Small intestine (tissue), 7 donors: ENCODE results near the gene GUCY1A2. TPM values are rescaled to one million over a fixed set of nuclear protein-coding genes. Genes with fewer than 3 reads are reported as not detected.

Experiments
- DNase-seq, 2 donors: peaks; one replicate each; pipeline versions ENCODE4 v3.0.0 to v3.0.0-alpha.2; 2013
- FAIRE-seq: peaks from 2 replicates; lab custom pipeline; 2012; peaks lifted over from hg19 to GRCh38; lab: Jason Lieb, UNC
- H3K27ac ChIP-seq, 3 donors: one replicate each; pipeline ENCODE4 v1.5.1; 2013; ENCODE audit warnings: low read length in 2 of 3, mild to moderate bottlenecking in 2 of 3, control low read depth in 1 of 3, inconsistent platforms in 1 of 3, low read depth in 1 of 3, moderate library complexity in 1 of 3
- H3K27me3 ChIP-seq, 3 donors: one replicate each; pipeline ENCODE4 v1.6.1; 2013; ENCODE audit warnings: low read length in 3 of 3, inconsistent platforms in 1 of 3; ENCODE audit not compliant: control insufficient read depth in 3 of 3, insufficient read depth in 3 of 3
- H3K36me3 ChIP-seq, 3 donors: one replicate each; pipeline ENCODE4 v1.6.1; 2013; ENCODE audit warnings: low read length in 3 of 3, inconsistent platforms in 1 of 3, low read depth in 1 of 3, mild to moderate bottlenecking in 1 of 3, moderate library complexity in 1 of 3; ENCODE audit not compliant: control insufficient read depth in 3 of 3, insufficient read depth in 2 of 3
- H3K4me1 ChIP-seq, 3 donors: one replicate each; pipeline ENCODE4 v1.6.1; 2013; ENCODE audit warnings: low read length in 2 of 3, inconsistent platforms in 1 of 3, low read depth in 1 of 3, mild to moderate bottlenecking in 1 of 3, moderate library complexity in 1 of 3; ENCODE audit not compliant: control insufficient read depth in 3 of 3, insufficient read depth in 2 of 3
- H3K4me3 ChIP-seq, 3 donors: one replicate each; pipeline ENCODE4 v1.5.1; 2013; ENCODE audit warnings: low read length in 3 of 3, control low read depth in 1 of 3, inconsistent platforms in 1 of 3, low read depth in 1 of 3, mild to moderate bottlenecking in 1 of 3, moderate library complexity in 1 of 3
- H3K9me3 ChIP-seq, 2 donors: one replicate each; pipeline ENCODE4 v1.6.1; 2013; ENCODE audit warnings: low read depth in 1 of 2, low read length in 1 of 2; ENCODE audit not compliant: control insufficient read depth in 2 of 2, insufficient read depth in 1 of 2
- WGBS, 3 donors: extraction: QIAGEN DNeasy Blood & Tissue Kit; methylation state at CpG; one replicate each; pipeline ENCODE4 v1.1.7; 2013; 5-methylcytosine and 5-hydroxymethylcytosine counted together
- polyA plus RNA-seq, 4 donors: library from polyadenylated mRNA; stranded (reverse) in 3 of 4; unstranded in 1 of 4; fragments of 200-250 nt in 3 of 4; fragments of 120-200 nt in 1 of 4; gene quantifications; one replicate each; pipeline versions ENCODE4 v1.2.1 to v1.2.3, GENCODE V29; 2013
- donor health status: healthy with polysubstance abuse.
- donor health status: control.
- donor health status: control.
- donor health status: Bipolar disorder and iron deficiency.
- donor health status: healthy.

Gene GUCY1A2
- polyA plus RNA-seq, 4 donors: under 0.01 to 1.4 (median 1.0) TPM; not detected in 1

DNA sequence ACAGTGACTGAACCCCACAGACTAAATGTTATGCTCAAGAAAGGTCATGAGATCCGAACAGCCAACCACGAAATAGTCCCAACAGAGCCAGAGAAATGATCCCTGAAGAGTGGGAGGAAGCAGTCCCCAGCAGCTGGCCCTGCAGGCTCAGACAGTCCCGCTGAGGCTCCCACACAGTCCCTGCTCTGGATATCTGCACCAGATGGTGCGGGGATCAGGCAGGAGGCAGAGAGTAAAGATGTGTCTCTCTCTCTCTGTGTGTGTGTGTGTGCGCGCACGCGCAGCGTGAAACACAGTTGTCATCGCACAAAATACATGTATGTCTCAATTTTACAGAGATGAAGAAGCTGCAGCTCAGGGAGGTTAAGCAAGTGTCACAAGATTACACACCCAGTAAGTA, 27.9 kb downstream of the GUCY1A2 start:
- H3K4me1 ChIP-seq: no peaks in the 10 kb centered on the region
- DNase-seq (no peak), FAIRE-seq (no peak)
- no peaks in the 10 kb centered on the region for H3K9me3 ChIP-seq
- WGBS, 3 donors: 84 to 92% (median 86%) methylated on average over 10 of the region's 10 CpGs
- H3K27me3 ChIP-seq: no peaks in the 10 kb centered on the region
- H3K27ac ChIP-seq: no peak overlapping the region
- no peak overlapping the region for H3K4me3 ChIP-seq
- no peaks in the 10 kb centered on the region for H3K36me3 ChIP-seq

GRCh38 chr11:106989078-106989455, 29.2 kb downstream of the GUCY1A2 start:
- Histone ChIP-seq H3K4me1 (no peaks in the 10 kb centered on the region), H3K27me3 (no peaks in the 10 kb centered on the region), H3K27ac (no peak overlapping the region), H3K9me3 (no peaks in the 10 kb centered on the region), H3K36me3 (no peaks in the 10 kb centered on the region), H3K4me3 (no peak overlapping the region)
- no peak for DNase-seq
- FAIRE-seq: no peak
- 90 to 95% (median 92%) methylated on average over 1 of the region's 1 CpG for WGBS, 3 donors

DNA sequence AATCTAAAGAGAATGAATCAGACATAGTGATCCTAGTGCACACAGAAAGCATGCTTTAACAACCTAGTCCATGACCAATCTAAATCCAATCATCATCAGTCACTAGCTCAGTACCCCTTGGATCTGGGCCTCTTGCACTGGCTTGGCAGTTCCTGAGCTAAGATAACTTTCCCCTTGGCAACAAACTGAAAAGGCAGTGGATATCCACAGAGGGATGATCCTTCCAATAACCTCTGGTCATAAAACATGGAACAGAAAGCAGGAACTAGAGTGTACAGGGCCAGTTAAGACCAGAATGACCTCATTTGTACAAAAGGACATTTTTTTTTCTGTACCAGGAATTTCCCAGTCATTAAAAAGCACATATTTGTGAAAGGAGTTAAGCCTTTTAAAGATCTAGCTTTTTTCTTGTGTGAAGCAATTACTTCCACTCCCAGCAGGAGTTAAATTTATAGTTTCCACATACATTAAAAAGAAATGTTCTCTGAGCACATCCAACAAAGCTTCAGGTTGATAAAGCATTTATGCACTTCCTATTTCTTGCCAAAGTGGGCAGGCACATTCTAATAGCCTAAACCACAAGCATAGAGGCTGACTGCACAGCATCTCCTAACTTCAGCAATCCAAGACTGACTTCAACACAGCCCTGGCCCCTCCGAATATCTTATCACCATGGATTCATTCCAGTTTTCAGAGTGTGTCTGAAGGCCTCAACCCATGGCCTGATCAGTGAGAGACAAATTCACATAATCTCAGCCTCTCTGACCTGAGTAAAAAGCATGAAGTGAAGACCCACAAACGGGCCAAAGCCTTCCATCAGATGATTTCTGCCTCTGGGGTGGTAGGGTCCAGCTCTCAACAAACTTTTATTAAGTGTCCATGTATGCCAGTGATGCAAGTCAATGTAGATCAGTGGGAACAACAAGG, 29.9 kb downstream of the GUCY1A2 start:
- Histone ChIP-seq H3K27me3 (no peaks in the 10 kb centered on the region), H3K4me1 (no peaks in the 10 kb centered on the region), H3K27ac (no peak overlapping the region), H3K36me3 (no peaks in the 10 kb centered on the region), H3K9me3 (no peaks in the 10 kb centered on the region), H3K4me3 (no peak overlapping the region)
- DNase-seq (peak in 1 of 2 donors; percentile 6), FAIRE-seq (no peak)
- 40 to 57% (median 52%) methylated on average over 2 of the region's 2 CpGs for whole genome bisulfite sequencing, 3 donors

GRCh38 chr11:106986673-106987072, 31.6 kb downstream of the GUCY1A2 start:
- H3K4me3 ChIP-seq: no peak overlapping the region
- no peaks in the 10 kb centered on the region for H3K4me1 ChIP-seq
- 78 to 86% (median 84%) methylated on average over 2 of the region's 2 CpGs for WGBS, 3 donors
- H3K27ac ChIP-seq: no peak overlapping the region
- no peaks in the 10 kb centered on the region for H3K9me3 ChIP-seq
- H3K27me3 ChIP-seq: no peaks in the 10 kb centered on the region
- H3K36me3 ChIP-seq: no peaks in the 10 kb centered on the region
- FAIRE-seq: no peak
- no peak for DNase-seq

DNA sequence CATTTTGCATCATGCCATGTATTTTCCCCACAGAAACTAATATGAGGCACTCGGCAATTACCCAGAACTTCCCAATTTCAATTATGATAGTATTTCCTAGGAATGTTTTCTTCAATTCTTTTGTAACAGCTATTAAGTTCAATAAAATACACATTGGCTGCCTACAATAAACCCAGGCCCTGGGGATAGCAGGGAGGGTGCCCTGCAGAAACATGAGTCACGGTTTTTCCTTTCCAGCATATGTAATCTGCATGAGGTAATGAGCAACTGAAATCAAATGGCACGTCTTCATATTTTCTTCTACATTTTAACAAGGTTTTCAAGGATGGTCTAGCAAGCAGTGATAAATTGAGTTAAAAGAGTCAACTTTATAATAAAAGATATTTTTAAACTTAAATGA, 32.0 kb downstream of the GUCY1A2 start:
- H3K27ac ChIP-seq: no peak overlapping the region
- no peak overlapping the region for H3K4me3 ChIP-seq
- no peaks in the 10 kb centered on the region for H3K36me3 ChIP-seq
- FAIRE-seq (no peak), DNase-seq (no peak)
- WGBS, 3 donors: 78 to 86% (median 79%) methylated on average over 3 of the region's 3 CpGs
- no peaks in the 10 kb centered on the region for H3K27me3 ChIP-seq
- H3K4me1 ChIP-seq: no peaks in the 10 kb centered on the region
- H3K9me3 ChIP-seq: no peaks in the 10 kb centered on the region

DNA sequence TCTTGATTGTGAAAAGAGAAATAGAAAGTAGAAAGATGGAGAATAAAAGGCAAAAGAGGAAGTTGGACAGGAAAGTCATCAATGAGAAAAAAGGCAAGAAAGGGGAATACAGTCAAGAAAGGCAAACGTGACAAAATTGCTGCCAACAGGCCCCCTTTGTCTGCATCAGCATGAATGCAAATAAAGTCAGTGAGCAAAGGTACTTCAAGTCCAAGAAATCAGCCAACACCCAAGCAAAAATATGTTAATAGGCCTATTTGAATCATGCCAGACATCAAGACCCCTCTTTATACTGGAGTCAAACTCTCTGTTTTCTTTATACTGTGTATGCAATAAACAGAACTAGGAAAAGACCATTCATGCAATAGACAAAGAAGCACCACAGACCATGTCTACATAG, 34.3 kb downstream of the GUCY1A2 start:
- no peaks in the 10 kb centered on the region for H3K9me3 ChIP-seq
- DNase-seq (no peak), FAIRE-seq (no peak)
- no peaks in the 10 kb centered on the region for H3K27me3 ChIP-seq
- H3K4me3 ChIP-seq: no peak overlapping the region
- WGBS, 3 donors: 14 to 24% (median 21%) methylated on average over 1 of the region's 1 CpG
- no peaks in the 10 kb centered on the region for H3K4me1 ChIP-seq
- no peak overlapping the region for H3K27ac ChIP-seq
- H3K36me3 ChIP-seq: no peaks in the 10 kb centered on the region

DNA sequence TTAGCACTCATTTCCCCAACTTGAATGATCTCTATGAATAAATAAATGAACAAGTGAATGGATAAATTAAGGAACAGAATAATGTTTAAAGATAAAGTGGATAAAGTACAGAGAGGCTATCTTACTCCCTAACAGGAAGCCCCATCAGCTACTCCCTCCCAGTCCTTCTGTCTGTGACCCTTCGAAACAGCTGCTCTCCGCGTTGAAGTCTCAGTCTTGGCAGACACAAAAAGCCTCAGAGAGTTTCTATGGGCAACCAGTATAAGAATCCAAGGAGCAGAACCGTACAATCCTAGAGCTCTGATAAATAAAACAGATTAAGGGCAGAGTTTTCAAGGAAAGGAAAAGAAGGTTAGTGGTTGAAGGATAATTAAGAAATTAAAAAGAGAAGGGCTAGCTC, 35.0 kb downstream of the GUCY1A2 start:
- WGBS, 3 donors: 69 to 88% (median 85%) methylated on average over 4 of the region's 4 CpGs
- H3K36me3 ChIP-seq: no peaks in the 10 kb centered on the region
- FAIRE-seq (no peak), DNase-seq (no peak)
- H3K9me3 ChIP-seq: no peaks in the 10 kb centered on the region
- H3K27ac ChIP-seq: no peak overlapping the region
- H3K27me3 ChIP-seq: no peaks in the 10 kb centered on the region
- H3K4me3 ChIP-seq: no peak overlapping the region
- no peaks in the 10 kb centered on the region for H3K4me1 ChIP-seq

GRCh38 chr11:106974831-106975230, 43.4 kb downstream of the GUCY1A2 start:
- H3K9me3 ChIP-seq: no peaks in the 10 kb centered on the region
- no peaks in the 10 kb centered on the region for H3K36me3 ChIP-seq
- DNase-seq (no peak), FAIRE-seq (no peak)
- H3K4me1 ChIP-seq: no peaks in the 10 kb centered on the region
- no peak overlapping the region for H3K27ac ChIP-seq
- H3K4me3 ChIP-seq: no peak overlapping the region
- H3K27me3 ChIP-seq: no peaks in the 10 kb centered on the region

- no peak for FAIRE-seq
- no peaks in the 10 kb centered on the region for H3K27me3 ChIP-seq
Observed at GRCh38 chr11:106971864-106972263, 46.4 kb downstream of the GUCY1A2 start.

More at GRCh38 chr11:106971864-106972263, 46.4 kb downstream of the GUCY1A2 start:
- Histone ChIP-seq H3K36me3 (no peaks in the 10 kb centered on the region), H3K9me3 (no peaks in the 10 kb centered on the region), H3K4me1 (no peaks in the 10 kb centered on the region), H3K27ac (no peak overlapping the region), H3K4me3 (no peak overlapping the region)
- DNase-seq: no peak
